Stimulated activated CD4-positive, alpha-beta T cell treated with anti-CD3 and anti-CD28 coated beads, Interleukin-2, amount 100 ng/mL, for 48 hours (primary cell): ENCODE measurements around the gene LCE4A.
"Not testable (repeated sequence)": the region's sequence is repeated elsewhere in the genome, so short reads cannot be mapped to it uniquely, and the experiment has no call there.

ENCODE experiments used
- DNase-seq, 2 donors: peaks; one replicate each; pipeline ENCODE4 v3.0.0-alpha.2; 2020

Gene LCE4A

GRCh38 chr1:152707860-152708259 lies at the start of gene LCE4A:
TSS of gene LCE4A (plus strand) at chr1:152708160. CDS start at chr1:152709076, 916 bp downstream.
- no peak for DNase-seq

GRCh38 chr1:152658649-152659048 lies 49.3 kb upstream of the LCE4A start:
- DNase-seq = no peak

GRCh38 chr1:152663098-152663497 lies 44.9 kb upstream of the LCE4A start, which contains the start of gene LCE2D:
TSS of gene LCE2D (plus strand) at chr1:152663380. CDS start at chr1:152664106, 726 bp downstream.
- no peak for DNase-seq

- not testable (repeated sequence) for DNase-seq
Observed at GRCh38 chr1:152666171-152666570, 41.8 kb upstream of the LCE4A start.

- no peak for DNase-seq
Observed at GRCh38 chr1:152667648-152668047, 40.3 kb upstream of the LCE4A start.

GRCh38 chr1:152673016-152673415 lies 34.9 kb upstream of the LCE4A start:
- DNase-seq = no peak

- not testable (repeated sequence) for DNase-seq
Observed at GRCh38 chr1:152674983-152675382, 33.0 kb upstream of the LCE4A start, which contains the start of gene LCE2C. TSS of gene LCE2C (plus strand) at chr1:152675279. CDS start at chr1:152676016, 737 bp downstream.

- no peak for DNase-seq
Observed at GRCh38 chr1:152679459-152679858, 28.5 kb upstream of the LCE4A start.

GRCh38 chr1:152681616-152682015 lies 26.3 kb upstream of the LCE4A start:
- DNase-seq = no peak

GRCh38 chr1:152683846-152684245 lies 24.1 kb upstream of the LCE4A start:
- no peak for DNase-seq

GRCh38 chr1:152685823-152686222 lies 22.1 kb upstream of the LCE4A start, which contains the start of gene LCE2B:
TSS of gene LCE2B (plus strand) at chr1:152686123. CDS start at chr1:152686844, 721 bp downstream.
- DNase-seq = not testable (repeated sequence)

GRCh38 chr1:152697701-152698600 lies 10.0 kb upstream of the LCE4A start, which contains the start of gene LCE2A:
TSS of gene LCE2A (plus strand) at chr1:152698345. CDS start at chr1:152698902, 557 bp downstream.
- no peak for DNase-seq

GRCh38 chr1:152699746-152700145 lies 8.2 kb upstream of the LCE4A start:
- no peak for DNase-seq

GRCh38 chr1:152718238-152718637 lies 10.3 kb downstream of the LCE4A start:
- no peak for DNase-seq

- DNase-seq = no peak
Observed at GRCh38 chr1:152725261-152725660, 17.3 kb downstream of the LCE4A start.

GRCh38 chr1:152728986-152729385 lies 21.0 kb downstream of the LCE4A start:
- no peak for DNase-seq

GRCh38 chr1:152735648-152736047 lies 27.7 kb downstream of the LCE4A start:
- DNase-seq = no peak

- DNase-seq = no peak
Observed at GRCh38 chr1:152737997-152738396, 30.0 kb downstream of the LCE4A start.

- DNase-seq = no peak
Observed at GRCh38 chr1:152739841-152740240, 31.9 kb downstream of the LCE4A start.

- DNase-seq = no peak
Observed at GRCh38 chr1:152741656-152742055, 33.7 kb downstream of the LCE4A start.

- DNase-seq = no peak
Observed at GRCh38 chr1:152743371-152744145, 35.6 kb downstream of the LCE4A start.

- no peak for DNase-seq
Observed at GRCh38 chr1:152745289-152745704, 37.3 kb downstream of the LCE4A start.

GRCh38 chr1:152745765-152746444 lies 37.9 kb downstream of the LCE4A start:
- no peak for DNase-seq
